K562 (cell line): ENCODE results near the gene RNF144A. TPM values are rescaled to one million over a fixed set of nuclear protein-coding genes. Genes with fewer than 3 reads are reported as not detected.

Experiments used
- BHLHE40 ChIP-seq: IDR thresholded peaks from 2 replicates; pipeline ENCODE4 v1.6.1; 2011; ENCODE audit warnings: low read length, improper control_type of control experiment
- CBX1 ChIP-seq: sonication (generic); IDR thresholded peaks from 2 replicates; pipeline ENCODE4 v1.6.1; 2016; ENCODE audit warnings: antibody characterized with exemption, low read depth, mild to moderate bottlenecking
- EP300 ChIP-seq: IDR thresholded peaks from 2 replicates; pipeline ENCODE4 v1.6.1; 2012; ENCODE audit warnings: low read length, improper control_type of control experiment
- GATAD2A ChIP-seq: fragments of 450-650 bp; IDR thresholded peaks from 2 replicates; pipeline ENCODE4 v1.6.1; 2017
- GTF2A2 ChIP-seq: IDR thresholded peaks from 2 replicates; pipeline ENCODE4 v1.6.1; 2016; ENCODE audit warnings: mild to moderate bottlenecking, missing genetic modification characterization, missing compliant biosample characterization
- HDAC6 ChIP-seq: IDR thresholded peaks from 2 replicates; pipeline ENCODE4 v1.6.1; 2012; ENCODE audit warnings: low read depth, mild to moderate bottlenecking, control low read depth, inconsistent platforms, low read length, moderate library complexity
- ILF3 ChIP-seq: fragments of 450-650 bp; IDR thresholded peaks from 2 replicates; pipeline ENCODE4 v1.6.1; 2018; ENCODE audit warnings: antibody characterized with exemption, mild to moderate bottlenecking, moderate library complexity, borderline replicate concordance
- ILK ChIP-seq: fragments of 450-650 bp; IDR thresholded peaks from 2 replicates; pipeline ENCODE4 v1.6.1; 2016; ENCODE audit warnings: missing genetic modification characterization, low read depth, mild to moderate bottlenecking, missing compliant biosample characterization, moderate library complexity, borderline replicate concordance
- KDM2B ChIP-seq: fragments of 250-450 bp; sonication (Bioruptor Pico); IDR thresholded peaks from 2 replicates; pipeline ENCODE4 v1.8.0; 2021; ENCODE audit warnings: mild to moderate bottlenecking, moderate library complexity
- LCOR ChIP-seq: sonication (generic); formaldehyde crosslinking; IDR thresholded peaks from 2 replicates; pipeline ENCODE4 v1.8.0; 2022; ENCODE audit warnings: mild to moderate bottlenecking, missing genetic modification reagents
- MYC ChIP-seq, 2 experiments: fragments of 250-450 bp in 1 of 2; sonication (Bioruptor Pico) in 1 of 2; IDR thresholded peaks; 2 replicates each; pipeline versions ENCODE4 v1.5.1 to v1.6.1; 2012 to 2021; ENCODE audit warnings: low read depth in 2 of 2, borderline replicate concordance in 1 of 2, improper control_type of control experiment in 1 of 2, low read length in 1 of 2, mild to moderate bottlenecking in 1 of 2, moderate library complexity in 1 of 2
- NCOA6 ChIP-seq: fragments of 450-650 bp; IDR thresholded peaks from 2 replicates; pipeline ENCODE4 v1.6.1; 2017; ENCODE audit warnings: mild to moderate bottlenecking
- NFRKB ChIP-seq: fragments of 450-650 bp; IDR thresholded peaks from 2 replicates; pipeline ENCODE4 v1.6.1; 2016; ENCODE audit warnings: low read depth
- SREBF1 ChIP-seq: fragments of 150-350 bp; IDR thresholded peaks from 2 replicates; pipeline ENCODE4 v1.6.1; 2014; ENCODE audit warnings: antibody characterized with exemption, low read depth, low read length, borderline replicate concordance
- TRIM24 ChIP-seq, 2 experiments: fragments of 450-650 bp; IDR thresholded peaks; 2 replicates each; pipeline ENCODE4 v1.6.1; 2016
- ZC3H8 ChIP-seq: fragments of 450-650 bp; IDR thresholded peaks from 2 replicates; pipeline ENCODE4 v1.6.1; 2017
- ZNF316 ChIP-seq: fragments of 450-650 bp; IDR thresholded peaks from 2 replicates; pipeline ENCODE4 v1.6.1; 2016
- ZNF76 ChIP-seq: fragments of 250-450 bp; sonication (Bioruptor Pico); IDR thresholded peaks from 2 replicates; pipeline ENCODE4 v1.4.0; 2020; ENCODE audit warnings: mild to moderate bottlenecking, moderate library complexity, borderline replicate concordance
- polyA plus RNA-seq, 8 experiments: library from polyadenylated mRNA; depleted of rRNA in 4 of 8; stranded (reverse) in 5 of 8; unstranded in 3 of 8; fragments of >200 nt; fragmentation: Nextera tagmentation in 2 of 8; fragmentation: Illumina TruSeq in 1 of 8; extraction: Ambion mirVana in 2 of 8; extraction: Trizol in 1 of 8; gene quantifications; 2 replicates each; pipeline versions ENCODE4 v1.2.1 to v1.2.3, GENCODE V29; 2011 to 2014; ENCODE audit warnings: inconsistent platforms in 1 of 8, missing spikeins in 1 of 8
- total RNA-seq, 7 experiments: library from RNA; depleted of rRNA in 6 of 7; stranded (reverse); fragments of >200 nt in 6 of 7; fragmentation: Illumina TruSeq in 2 of 7; extraction: Trizol in 2 of 7; gene quantifications; 2 replicates each; pipeline versions ENCODE4 v1.2.1 to v1.2.3, GENCODE V29; 2011 to 2021; ENCODE audit warnings: low replicate concordance in 1 of 7
- TF ChIP-seq, protein P1 (sequence below): fragments of 450-650 bp; IDR thresholded peaks from 2 replicates; pipeline ENCODE4 v1.6.1; 2017; ENCODE audit warnings: antibody characterized with exemption, mild to moderate bottlenecking
- TF ChIP-seq, protein P2 (sequence below): fragments of 450-650 bp; formaldehyde crosslinking; IDR thresholded peaks from 2 replicates; pipeline ENCODE4 v1.4.0; 2022; ENCODE audit warnings: missing genetic modification characterization
- TF ChIP-seq, protein P3 (sequence below): sonication (generic); formaldehyde crosslinking; IDR thresholded peaks from 2 replicates; pipeline ENCODE4 v1.8.0; 2022; ENCODE audit warnings: missing genetic modification reagents, mild to moderate bottlenecking, borderline replicate concordance
- TF ChIP-seq, protein P4 (sequence below): fragments of 450-650 bp; IDR thresholded peaks from 2 replicates; pipeline ENCODE4 v1.6.1; 2017; ENCODE audit warnings: antibody characterized with exemption

Gene RNF144A
- total and polyA plus RNA-seq, 9 of the 15 experiments (the other 6 are each of a cell fraction or from before 2014, with no cell fraction given): 0.96 to 11.3 (median 6.2) TPM

DNA sequence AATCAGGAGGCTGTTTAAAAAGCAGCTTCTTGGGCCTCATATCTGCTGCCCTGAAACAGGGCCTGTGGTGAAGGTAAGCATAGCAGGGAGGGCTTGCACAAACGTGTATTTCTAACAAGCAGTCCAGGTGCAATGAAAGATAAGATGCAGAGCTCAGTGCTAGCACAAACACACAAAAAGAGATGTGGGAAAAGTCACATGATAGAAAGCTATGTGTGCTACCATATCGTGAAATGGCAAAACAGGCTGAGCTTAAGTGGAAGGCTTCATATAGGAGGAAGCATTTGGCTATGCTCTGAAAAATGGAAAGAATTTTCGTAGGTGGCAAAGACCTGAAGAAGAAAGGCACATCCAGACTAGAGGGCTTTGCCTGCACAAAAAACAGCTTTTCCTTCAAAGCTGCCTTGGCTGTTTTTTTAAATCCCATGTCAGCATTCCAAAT, 29.4 kb upstream of the RNF144A start (continued):
- TF ChIP-seq, protein P1, sequence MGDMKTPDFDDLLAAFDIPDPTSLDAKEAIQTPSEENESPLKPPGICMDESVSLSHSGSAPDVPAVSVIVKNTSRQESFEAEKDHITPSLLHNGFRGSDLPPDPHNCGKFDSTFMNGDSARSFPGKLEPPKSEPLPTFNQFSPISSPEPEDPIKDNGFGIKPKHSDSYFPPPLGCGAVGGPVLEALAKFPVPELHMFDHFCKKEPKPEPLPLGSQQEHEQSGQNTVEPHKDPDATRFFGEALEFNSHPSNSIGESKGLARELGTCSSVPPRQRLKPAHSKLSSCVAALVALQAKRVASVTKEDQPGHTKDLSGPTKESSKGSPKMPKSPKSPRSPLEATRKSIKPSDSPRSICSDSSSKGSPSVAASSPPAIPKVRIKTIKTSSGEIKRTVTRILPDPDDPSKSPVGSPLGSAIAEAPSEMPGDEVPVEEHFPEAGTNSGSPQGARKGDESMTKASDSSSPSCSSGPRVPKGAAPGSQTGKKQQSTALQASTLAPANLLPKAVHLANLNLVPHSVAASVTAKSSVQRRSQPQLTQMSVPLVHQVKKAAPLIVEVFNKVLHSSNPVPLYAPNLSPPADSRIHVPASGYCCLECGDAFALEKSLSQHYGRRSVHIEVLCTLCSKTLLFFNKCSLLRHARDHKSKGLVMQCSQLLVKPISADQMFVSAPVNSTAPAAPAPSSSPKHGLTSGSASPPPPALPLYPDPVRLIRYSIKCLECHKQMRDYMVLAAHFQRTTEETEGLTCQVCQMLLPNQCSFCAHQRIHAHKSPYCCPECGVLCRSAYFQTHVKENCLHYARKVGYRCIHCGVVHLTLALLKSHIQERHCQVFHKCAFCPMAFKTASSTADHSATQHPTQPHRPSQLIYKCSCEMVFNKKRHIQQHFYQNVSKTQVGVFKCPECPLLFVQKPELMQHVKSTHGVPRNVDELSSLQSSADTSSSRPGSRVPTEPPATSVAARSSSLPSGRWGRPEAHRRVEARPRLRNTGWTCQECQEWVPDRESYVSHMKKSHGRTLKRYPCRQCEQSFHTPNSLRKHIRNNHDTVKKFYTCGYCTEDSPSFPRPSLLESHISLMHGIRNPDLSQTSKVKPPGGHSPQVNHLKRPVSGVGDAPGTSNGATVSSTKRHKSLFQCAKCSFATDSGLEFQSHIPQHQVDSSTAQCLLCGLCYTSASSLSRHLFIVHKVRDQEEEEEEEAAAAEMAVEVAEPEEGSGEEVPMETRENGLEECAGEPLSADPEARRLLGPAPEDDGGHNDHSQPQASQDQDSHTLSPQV: peak; percentile 44; the same call in 1 of the 2 replicates
- TF ChIP-seq NFRKB (no peak), EP300 (peak; percentile 92), ILK (tag) (no peak), ZNF316 (no peak; the same call in 1 of the 2 replicates), CBX1 (no peak), ZC3H8 (no peak), BHLHE40 (peak; percentile 88), ZNF76 (CRISPR knock-in tag) (no peak; the same call in 1 of the 2 replicates), LCOR (CRISPR knock-in tag) (peak; percentile 83), GATAD2A (peak; percentile 91), GTF2A2 (tag) (no peak), TRIM24 (IDR thresholded peaks at IDR 0.05) (peak; percentile 90 to 91), KDM2B (no peak), ILF3 (no peak), MYC (IDR thresholded peaks at IDR 0.05; ENCODE audit: low read depth, low read length) (peak; percentile 52), MYC (CRISPR knock-in tag; IDR thresholded peaks at IDR 0.05; ENCODE audit: borderline replicate concordance, low read depth) (no peak), HDAC6 (no peak), SREBF1 (no peak), NCOA6 (no peak)
- TF ChIP-seq, protein P2, sequence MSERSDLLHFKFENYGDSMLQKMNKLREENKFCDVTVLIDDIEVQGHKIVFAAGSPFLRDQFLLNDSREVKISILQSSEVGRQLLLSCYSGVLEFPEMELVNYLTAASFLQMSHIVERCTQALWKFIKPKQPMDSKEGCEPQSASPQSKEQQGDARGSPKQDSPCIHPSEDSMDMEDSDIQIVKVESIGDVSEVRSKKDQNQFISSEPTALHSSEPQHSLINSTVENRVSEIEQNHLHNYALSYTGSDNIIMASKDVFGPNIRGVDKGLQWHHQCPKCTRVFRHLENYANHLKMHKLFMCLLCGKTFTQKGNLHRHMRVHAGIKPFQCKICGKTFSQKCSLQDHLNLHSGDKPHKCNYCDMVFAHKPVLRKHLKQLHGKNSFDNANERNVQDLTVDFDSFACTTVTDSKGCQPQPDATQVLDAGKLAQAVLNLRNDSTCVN (CRISPR knock-in tag): no peak
- TF ChIP-seq, protein P3, sequence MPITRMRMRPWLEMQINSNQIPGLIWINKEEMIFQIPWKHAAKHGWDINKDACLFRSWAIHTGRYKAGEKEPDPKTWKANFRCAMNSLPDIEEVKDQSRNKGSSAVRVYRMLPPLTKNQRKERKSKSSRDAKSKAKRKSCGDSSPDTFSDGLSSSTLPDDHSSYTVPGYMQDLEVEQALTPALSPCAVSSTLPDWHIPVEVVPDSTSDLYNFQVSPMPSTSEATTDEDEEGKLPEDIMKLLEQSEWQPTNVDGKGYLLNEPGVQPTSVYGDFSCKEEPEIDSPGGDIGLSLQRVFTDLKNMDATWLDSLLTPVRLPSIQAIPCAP (CRISPR knock-in tag): no peak
- TF ChIP-seq, protein P4, sequence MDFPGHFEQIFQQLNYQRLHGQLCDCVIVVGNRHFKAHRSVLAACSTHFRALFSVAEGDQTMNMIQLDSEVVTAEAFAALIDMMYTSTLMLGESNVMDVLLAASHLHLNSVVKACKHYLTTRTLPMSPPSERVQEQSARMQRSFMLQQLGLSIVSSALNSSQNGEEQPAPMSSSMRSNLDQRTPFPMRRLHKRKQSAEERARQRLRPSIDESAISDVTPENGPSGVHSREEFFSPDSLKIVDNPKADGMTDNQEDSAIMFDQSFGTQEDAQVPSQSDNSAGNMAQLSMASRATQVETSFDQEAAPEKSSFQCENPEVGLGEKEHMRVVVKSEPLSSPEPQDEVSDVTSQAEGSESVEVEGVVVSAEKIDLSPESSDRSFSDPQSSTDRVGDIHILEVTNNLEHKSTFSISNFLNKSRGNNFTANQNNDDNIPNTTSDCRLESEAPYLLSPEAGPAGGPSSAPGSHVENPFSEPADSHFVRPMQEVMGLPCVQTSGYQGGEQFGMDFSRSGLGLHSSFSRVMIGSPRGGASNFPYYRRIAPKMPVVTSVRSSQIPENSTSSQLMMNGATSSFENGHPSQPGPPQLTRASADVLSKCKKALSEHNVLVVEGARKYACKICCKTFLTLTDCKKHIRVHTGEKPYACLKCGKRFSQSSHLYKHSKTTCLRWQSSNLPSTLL: no peak
